HG02798 (cell line): Measurements from ENCODE around the gene TKT.
A peak's percentile ranks its signal among the peaks of the same experiment; 100 is the strongest.
"Not testable (repeated sequence)": the region's sequence is repeated elsewhere in the genome, so short reads cannot be mapped to it uniquely, and the experiment has no call there.

Source experiments
- ATAC-seq: cut with Tn5 transposase; IDR thresholded peaks from one replicate; pipeline ENCODE4 v1.9.1; 2021; ENCODE audit warnings: mild to moderate bottlenecking; ENCODE audit not compliant: unreplicated experiment, poor library complexity

Gene TKT

GRCh38 chr3:53261712-53262111 lies 5.9 kb upstream of the TKT start:
- no peak for ATAC-seq

GRCh38 chr3:53260286-53260785 lies 4.5 kb upstream of the TKT start:
- no peak for ATAC-seq

- no peak for ATAC-seq
Observed at GRCh38 chr3:53259427-53260259, 3.8 kb upstream of the TKT start.

- no peak for ATAC-seq
Observed at GRCh38 chr3:53258600-53259426, 3.0 kb upstream of the TKT start.

GRCh38 chr3:53257465-53257864 lies 1.6 kb upstream of the TKT start:
- ATAC-seq, result no peak

GRCh38 chr3:53256704-53257055 lies 858 bp upstream of the TKT start:
- no peak for ATAC-seq

- peak; percentile 39 for ATAC-seq
Observed at GRCh38 chr3:53255423-53255774, 423 bp downstream of the TKT start.

GRCh38 chr3:53254509-53255422 lies 1.1 kb downstream of the TKT start:
- ATAC-seq, result peak; percentile 49

GRCh38 chr3:53253707-53254508 lies 1.9 kb downstream of the TKT start:
- no peak for ATAC-seq

GRCh38 chr3:53252947-53253322 lies 2.9 kb downstream of the TKT start:
- ATAC-seq, result not testable (repeated sequence)

GRCh38 chr3:53252096-53252946 lies 3.5 kb downstream of the TKT start:
- no peak for ATAC-seq

GRCh38 chr3:53250881-53251605 lies 4.8 kb downstream of the TKT start:
- ATAC-seq, result no peak

GRCh38 chr3:53250453-53250852 lies 5.4 kb downstream of the TKT start:
- ATAC-seq, result no peak

- ATAC-seq, result no peak
Observed at GRCh38 chr3:53248161-53248560, 7.7 kb downstream of the TKT start.

GRCh38 chr3:53247619-53248018 lies 8.2 kb downstream of the TKT start:
- ATAC-seq, result no peak

GRCh38 chr3:53244271-53244670 lies 11.6 kb downstream of the TKT start:
- no peak for ATAC-seq

- no peak for ATAC-seq
Observed at GRCh38 chr3:53243785-53244184, 12.0 kb downstream of the TKT start.

- ATAC-seq, result no peak
Observed at GRCh38 chr3:53243165-53243564, 12.7 kb downstream of the TKT start.
